HG02981 (cell line): ENCODE results near the gene TASOR2.

Source experiments
- ATAC-seq: cut with Tn5 transposase; IDR thresholded peaks from one replicate; pipeline ENCODE4 v1.9.1; 2021; ENCODE audit warnings: mild to moderate bottlenecking, moderate library complexity; ENCODE audit not compliant: unreplicated experiment

Gene TASOR2

GRCh38 chr10:5684318-5684970 lies at the start of gene TASOR2:
Gene TASOR2 (plus strand): TSS chr10:5684838. CDS start chr10:5720643, 35,805 bp downstream.
- peak; percentile 66 for ATAC-seq

- no peak for ATAC-seq
Observed at GRCh38 chr10:5634918-5635317, 49.7 kb upstream of the TASOR2 start.

GRCh38 chr10:5638494-5638893 lies 46.1 kb upstream of the TASOR2 start:
- no peak for ATAC-seq

GRCh38 chr10:5639066-5639465 lies 45.6 kb upstream of the TASOR2 start:
- ATAC-seq, result no peak

- ATAC-seq, result no peak
Observed at GRCh38 chr10:5640036-5640435, 44.6 kb upstream of the TASOR2 start.

- no peak for ATAC-seq
Observed at GRCh38 chr10:5640501-5640900, 44.1 kb upstream of the TASOR2 start.

- no peak for ATAC-seq
Observed at GRCh38 chr10:5641501-5641900, 43.1 kb upstream of the TASOR2 start.

- ATAC-seq, result no peak
Observed at GRCh38 chr10:5643346-5644067, 41.1 kb upstream of the TASOR2 start.

- no peak for ATAC-seq
Observed at GRCh38 chr10:5644930-5645329, 39.7 kb upstream of the TASOR2 start.

- ATAC-seq, result no peak
Observed at GRCh38 chr10:5645375-5645774, 39.3 kb upstream of the TASOR2 start.

- no peak for ATAC-seq
Observed at GRCh38 chr10:5645944-5646617, 38.6 kb upstream of the TASOR2 start.

- ATAC-seq, result no peak
Observed at GRCh38 chr10:5647507-5648240, 37.0 kb upstream of the TASOR2 start.

GRCh38 chr10:5648494-5649457 lies 35.9 kb upstream of the TASOR2 start:
- ATAC-seq, result no peak

GRCh38 chr10:5649746-5650145 lies 34.9 kb upstream of the TASOR2 start:
- no peak for ATAC-seq

- no peak for ATAC-seq
Observed at GRCh38 chr10:5650664-5651387, 33.8 kb upstream of the TASOR2 start.

GRCh38 chr10:5651388-5651764 lies 33.3 kb upstream of the TASOR2 start:
- ATAC-seq, result no peak

GRCh38 chr10:5652746-5653145 lies 31.9 kb upstream of the TASOR2 start:
- no peak for ATAC-seq

- ATAC-seq, result no peak
Observed at GRCh38 chr10:5654218-5654755, 30.4 kb upstream of the TASOR2 start.

- ATAC-seq, result no peak
Observed at GRCh38 chr10:5655121-5655520, 29.5 kb upstream of the TASOR2 start.
